ENCODE data around the gene AP1S3. TPM values are rescaled to one million over a fixed set of nuclear protein-coding genes. Genes with fewer than 3 reads are reported as not detected.

AP1S3 gene
- total RNA-seq, 2 donors from 2014 or later, result 5.6 to 6.9 TPM

DNA sequence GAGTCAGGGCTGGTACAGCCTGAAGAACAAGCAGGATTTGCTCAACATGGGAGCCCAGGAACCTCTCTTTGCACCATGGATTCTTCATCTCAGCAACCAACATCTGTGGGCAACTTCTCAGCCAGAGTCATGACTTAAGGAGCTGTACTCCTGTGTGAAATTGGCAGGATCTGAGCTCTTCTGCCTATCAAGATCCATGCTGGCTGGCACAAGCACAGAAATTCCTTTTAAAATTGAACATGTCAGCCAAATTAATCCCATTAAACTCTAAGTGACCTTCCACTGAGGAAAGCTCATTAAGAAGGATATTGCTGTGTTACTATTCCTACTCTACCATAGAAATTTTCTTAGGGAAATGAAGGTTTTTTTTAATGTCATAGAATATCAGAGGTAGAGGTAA lies 124.7 kb downstream of the AP1S3 start:
- Histone ChIP-seq H3K27ac (ENCODE audit: low read depth, low read length) (no peak overlapping the region), H3K9ac (ENCODE audit: extremely low read depth, low read length, poor library complexity, severe bottlenecking) (no peak overlapping the region), H3K36me3 (ENCODE audit: control insufficient read depth, insufficient read depth, low read length) (no peaks in the 10 kb centered on the region), H3K4me3 (ENCODE audit: low read length) (no peak overlapping the region), H3K9me3 (ENCODE audit: control insufficient read depth, low read length) (no peaks in the 10 kb centered on the region), H3K27me3 (ENCODE audit: control insufficient read depth, insufficient read depth, low read length, poor library complexity, severe bottlenecking) (no peaks in the 10 kb centered on the region), H3K4me1 (ENCODE audit: control insufficient read depth, insufficient read depth, low read length) (no peaks in the 10 kb centered on the region)
- Mint-ChIP-seq H3K4me1 (peaks cover 4% of the 10 kb centered on the region), H3K36me3 (ENCODE audit: low read depth) (no peaks in the 10 kb centered on the region), H3K4me3 (no peak overlapping the region), H3K27me3 (ENCODE audit: insufficient read depth) (no peaks in the 10 kb centered on the region), H3K9me3 (peaks cover 10% of the 10 kb centered on the region), H3K27ac (no peak overlapping the region)
- no peak for DNase-seq
- TF ChIP-seq, protein P1, sequence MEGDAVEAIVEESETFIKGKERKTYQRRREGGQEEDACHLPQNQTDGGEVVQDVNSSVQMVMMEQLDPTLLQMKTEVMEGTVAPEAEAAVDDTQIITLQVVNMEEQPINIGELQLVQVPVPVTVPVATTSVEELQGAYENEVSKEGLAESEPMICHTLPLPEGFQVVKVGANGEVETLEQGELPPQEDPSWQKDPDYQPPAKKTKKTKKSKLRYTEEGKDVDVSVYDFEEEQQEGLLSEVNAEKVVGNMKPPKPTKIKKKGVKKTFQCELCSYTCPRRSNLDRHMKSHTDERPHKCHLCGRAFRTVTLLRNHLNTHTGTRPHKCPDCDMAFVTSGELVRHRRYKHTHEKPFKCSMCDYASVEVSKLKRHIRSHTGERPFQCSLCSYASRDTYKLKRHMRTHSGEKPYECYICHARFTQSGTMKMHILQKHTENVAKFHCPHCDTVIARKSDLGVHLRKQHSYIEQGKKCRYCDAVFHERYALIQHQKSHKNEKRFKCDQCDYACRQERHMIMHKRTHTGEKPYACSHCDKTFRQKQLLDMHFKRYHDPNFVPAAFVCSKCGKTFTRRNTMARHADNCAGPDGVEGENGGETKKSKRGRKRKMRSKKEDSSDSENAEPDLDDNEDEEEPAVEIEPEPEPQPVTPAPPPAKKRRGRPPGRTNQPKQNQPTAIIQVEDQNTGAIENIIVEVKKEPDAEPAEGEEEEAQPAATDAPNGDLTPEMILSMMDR (conservative IDR thresholded peaks at IDR 0.05), result no peak

DNA sequence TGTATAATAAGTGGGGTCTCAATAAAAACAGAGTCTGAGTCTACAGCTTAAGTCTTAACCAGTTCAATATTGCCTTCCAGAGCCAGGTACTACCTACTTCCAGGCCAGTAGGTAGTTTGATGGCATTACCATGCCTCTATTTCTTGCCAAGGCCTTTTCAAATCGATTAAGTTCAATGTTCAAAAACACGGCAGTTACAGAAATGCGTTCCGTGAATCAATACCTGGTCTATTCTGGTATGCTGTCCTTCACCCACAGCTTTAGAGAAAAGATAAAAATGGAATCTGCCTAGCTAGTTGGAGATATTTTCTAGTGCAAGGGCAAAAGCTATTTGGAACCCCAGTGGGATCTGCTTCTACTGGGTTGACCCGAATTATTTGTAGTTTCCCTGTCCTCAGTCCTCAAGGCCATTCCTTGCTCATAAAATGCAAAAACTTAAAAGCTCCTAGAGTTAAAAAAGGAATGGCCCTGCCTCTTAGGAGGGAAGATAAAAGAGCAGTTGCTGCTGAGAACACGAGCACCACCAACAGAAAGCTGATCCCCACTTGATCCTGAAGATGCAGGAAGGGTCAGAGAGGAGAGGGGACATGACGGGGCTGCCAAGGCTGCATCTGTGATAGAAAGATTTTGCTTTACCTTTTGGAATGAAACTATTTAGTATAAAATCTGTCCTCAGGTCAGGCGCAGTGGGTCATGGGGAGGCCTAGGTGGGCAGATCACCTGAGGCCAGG lies 125.6 kb downstream of the AP1S3 start:
- Histone ChIP-seq H3K4me1 (ENCODE audit: control insufficient read depth, insufficient read depth, low read length) (no peaks in the 10 kb centered on the region), H3K36me3 (ENCODE audit: control insufficient read depth, insufficient read depth, low read length) (no peaks in the 10 kb centered on the region), H3K9ac (ENCODE audit: extremely low read depth, low read length, poor library complexity, severe bottlenecking) (no peak overlapping the region), H3K27ac (ENCODE audit: low read depth, low read length) (no peak overlapping the region), H3K9me3 (ENCODE audit: control insufficient read depth, low read length) (no peaks in the 10 kb centered on the region), H3K4me3 (ENCODE audit: low read length) (no peak overlapping the region), H3K27me3 (ENCODE audit: control insufficient read depth, insufficient read depth, low read length, poor library complexity, severe bottlenecking) (no peaks in the 10 kb centered on the region)
- Mint-ChIP-seq H3K27ac (no peak overlapping the region), H3K4me1 (peaks cover 4% of the 10 kb centered on the region), H3K4me3 (no peak overlapping the region), H3K36me3 (ENCODE audit: low read depth) (no peaks in the 10 kb centered on the region), H3K27me3 (ENCODE audit: insufficient read depth) (no peaks in the 10 kb centered on the region), H3K9me3 (peaks cover 4% of the 10 kb centered on the region)
- DNase-seq, result no peak
- TF ChIP-seq, protein P1 (conservative IDR thresholded peaks at IDR 0.05), result no peak
- 94 to 96% methylated on average over 7 to 8 of the region's 8 CpGs for WGBS, 2 experiments (ENCODE audit: insufficient coverage in 1 of 2, insufficient read length in 1 of 2)

Other genes starting within 250 kb of the AP1S3 start
- under 1 TPM in 1 of 2 donors, not detected in 1; 0.13 TPM for gene SCG2, start 235.2 kb downstream of the AP1S3 start, total RNA-seq
- gene WDFY1, start 107.8 kb upstream of the AP1S3 start, total RNA-seq, result 10 to 100 TPM; 61.9 to 69.7 TPM
- 10 to 100 TPM; 38.7 to 43.4 TPM for gene MRPL44, start 119.9 kb upstream of the AP1S3 start, total RNA-seq
- gene SERPINE2, start 201.7 kb upstream of the AP1S3 start, total RNA-seq, result 100 to 1,000 TPM; 257 to 386 TPM

Measured in endodermal cell (in vitro differentiated cells).